HepG2 (cell line): ENCODE data around the gene DHRS1. TPM values are rescaled to one million over a fixed set of nuclear protein-coding genes. Genes with fewer than 3 reads are reported as not detected.

Source experiments
- ATAD3A ChIP-seq: sonication (generic); formaldehyde crosslinking; IDR thresholded peaks from 2 replicates; pipeline ENCODE4 v1.4.0; 2020; ENCODE audit warnings: missing genetic modification reagents
- GRHL1 ChIP-seq: sonication (generic); formaldehyde crosslinking; conservative IDR thresholded peaks from 2 replicates; pipeline ENCODE4 v1.8.0; 2022; ENCODE audit warnings: missing genetic modification reagents
- KLF6 ChIP-seq: IDR thresholded peaks from 2 replicates; pipeline ENCODE4 v1.8.0; 2016; ENCODE audit warnings: missing biosample characterization, missing genetic modification reagents
- MEIS2 ChIP-seq: sonication (generic); formaldehyde crosslinking; IDR thresholded peaks from 2 replicates; pipeline ENCODE4 v1.9.0; 2021; ENCODE audit warnings: mild to moderate bottlenecking, missing genetic modification reagents
- NCOA5 ChIP-seq: sonication (generic); formaldehyde crosslinking; IDR thresholded peaks from 2 replicates; pipeline ENCODE4 v1.4.0; 2020; ENCODE audit warnings: missing genetic modification reagents
- NFE2L2 ChIP-seq: fragments of 150-350 bp; IDR thresholded peaks from 2 replicates; pipeline ENCODE4 v1.6.1; 2014; ENCODE audit warnings: low read length
- PHF8 ChIP-seq: sonication (generic); formaldehyde crosslinking; IDR thresholded peaks from 2 replicates; pipeline ENCODE4 v1.5.0; 2020; ENCODE audit warnings: missing genetic modification reagents
- STAT5B ChIP-seq: sonication (generic); formaldehyde crosslinking; IDR thresholded peaks from 2 replicates; pipeline ENCODE4 v1.4.0; 2020; ENCODE audit warnings: missing genetic modification reagents
- WIZ ChIP-seq: sonication (generic); formaldehyde crosslinking; IDR thresholded peaks from 2 replicates; pipeline ENCODE4 v1.5.1; 2020; ENCODE audit warnings: mild to moderate bottlenecking, missing genetic modification reagents
- ZBTB37 ChIP-seq: sonication (generic); formaldehyde crosslinking; IDR thresholded peaks from 2 replicates; pipeline ENCODE4 v1.4.0; 2020; ENCODE audit warnings: mild to moderate bottlenecking, missing genetic modification reagents
- ZBTB8A ChIP-seq: sonication (generic); formaldehyde crosslinking; IDR thresholded peaks from 2 replicates; pipeline ENCODE4 v1.4.0; 2020; ENCODE audit warnings: mild to moderate bottlenecking, low read depth, missing genetic modification reagents, borderline replicate concordance
- ZFP36L1 ChIP-seq: sonication (generic); formaldehyde crosslinking; IDR thresholded peaks from 2 replicates; pipeline ENCODE4 v1.8.0; 2022; ENCODE audit warnings: mild to moderate bottlenecking, missing genetic modification reagents, moderate library complexity
- ZFP82 ChIP-seq: sonication (generic); formaldehyde crosslinking; IDR thresholded peaks from 2 replicates; pipeline ENCODE4 v1.5.1; 2020; ENCODE audit warnings: mild to moderate bottlenecking, missing genetic modification reagents, borderline replicate concordance
- ZFP91 ChIP-seq: sonication (generic); formaldehyde crosslinking; IDR thresholded peaks from 2 replicates; pipeline ENCODE4 v1.9.0; 2022; ENCODE audit warnings: missing genetic modification reagents, mild to moderate bottlenecking, borderline replicate concordance
- ZMYM3 ChIP-seq: sonication (generic); formaldehyde crosslinking; IDR thresholded peaks from 2 replicates; pipeline ENCODE4 v1.5.1; 2020; ENCODE audit warnings: mild to moderate bottlenecking, missing genetic modification reagents
- ZNF12 ChIP-seq: sonication (generic); formaldehyde crosslinking; IDR thresholded peaks from 2 replicates; pipeline ENCODE4 v1.5.0; 2020; ENCODE audit warnings: missing genetic modification reagents
- ZNF280B ChIP-seq: sonication (generic); formaldehyde crosslinking; IDR thresholded peaks from 2 replicates; pipeline ENCODE4 v1.5.0; 2020; ENCODE audit warnings: missing genetic modification reagents, mild to moderate bottlenecking, borderline replicate concordance
- ZNF512 ChIP-seq: sonication (generic); formaldehyde crosslinking; IDR thresholded peaks from 2 replicates; pipeline ENCODE4 v1.4.0; 2020; ENCODE audit warnings: mild to moderate bottlenecking, missing genetic modification reagents
- ZNF781 ChIP-seq: sonication (generic); formaldehyde crosslinking; IDR thresholded peaks from 2 replicates; pipeline ENCODE4 v1.5.1; 2020; ENCODE audit warnings: borderline replicate concordance, mild to moderate bottlenecking, missing genetic modification reagents; ENCODE audit errors: not compliant biosample characterization
- polyA plus RNA-seq, 8 experiments: library from polyadenylated mRNA; depleted of rRNA in 3 of 8; stranded (reverse) in 7 of 8; unstranded in 1 of 8; fragments of >200 nt; fragmentation: Illumina TruSeq in 4 of 8; extraction: Trizol in 4 of 8; gene quantifications; 2 replicates each; pipeline versions ENCODE4 v1.2.1 to v1.2.3, GENCODE V29; 2011 to 2016; ENCODE audit warnings: low read depth in 4 of 8, missing spikeins in 1 of 8, mixed read lengths in 1 of 8; ENCODE audit not compliant: insufficient read depth in 1 of 8
- total RNA-seq, 5 experiments: library from RNA; depleted of rRNA; stranded (reverse); fragments of >200 nt; fragmentation: Illumina TruSeq; extraction: Trizol; gene quantifications; 2 replicates each; pipeline ENCODE4 v1.2.3, GENCODE V29; 2016; ENCODE audit warnings: low read depth in 1 of 5

DHRS1 gene
- total and polyA plus RNA-seq, 2 of the 13 experiments (the other 11 are each of a cell fraction or from before 2014, with no cell fraction given) = 49.8 to 60.8 TPM

- TF ChIP-seq STAT5B (CRISPR knock-in tag) (peak; percentile 83), ZFP82 (CRISPR knock-in tag) (no peak), NFE2L2 (0 out of 2 replicates have a peak, but pooled peaks have one; percentile 11), ZNF781 (peak; percentile 93), ZNF12 (CRISPR knock-in tag) (peak; percentile 79; the same call in 1 of the 2 replicates), ZBTB37 (CRISPR knock-in tag) (peak; percentile 74), ZFP36L1 (peak; percentile 97), KLF6 (CRISPR knock-in tag) (peak; percentile 99), PHF8 (peak; percentile 77), MEIS2 (peak; percentile 98), GRHL1 (no peak), ZBTB8A (CRISPR knock-in tag) (peak; percentile 82; the same call in 1 of the 2 replicates), ATAD3A (peak; percentile 6), ZNF512 (peak; percentile 81), ZNF280B (CRISPR knock-in tag) (peak; percentile 96), NCOA5 (CRISPR knock-in tag) (0 out of 2 replicates have a peak, but pooled peaks have one; percentile 63), ZFP91 (CRISPR knock-in tag) (no peak), ZMYM3 (CRISPR knock-in tag) (peak; percentile 77; the same call in 1 of the 2 replicates), WIZ (CRISPR knock-in tag) (peak; percentile 85)
These were observed 16.4 kb upstream of the DHRS1 start (continued) for GRCh38 chr14:24315807-24316596.
